Activated CD8-positive, alpha-beta T cell treated with anti-CD3 and anti-CD28 coated beads, Interleukin-2, amount 10 ng/mL, durations not matched to agents 7 days and 5 days (primary cell): Measurements from ENCODE around the gene S100PBP. TPM values are rescaled to one million over a fixed set of nuclear protein-coding genes. Genes with fewer than 3 reads are reported as not detected.

Source experiments
- ATAC-seq: fragments of 150-1000 bp; cut with Tn5 transposase; one replicate; pipeline ENCODE4 v1.10.0; 2021; ENCODE audit warnings: moderate library complexity
- CTCF ChIA-PET: fragments of 350-600 bp; sonication (Branson Sonifier 250); formaldehyde crosslinking; loops from one replicate; lab custom pipeline; 2021; ENCODE audit warnings: antibody characterized with exemption; lab: Charles Lee
- POLR2A ChIA-PET: fragments of 350-600 bp; sonication (Branson Sonifier 250); formaldehyde crosslinking; loops from one replicate; lab custom pipeline; 2021; ENCODE audit warnings: antibody characterized with exemption; lab: Charles Lee
- DNase-seq: peaks from one replicate; pipeline ENCODE4 v3.0.0-alpha.2; 2020
- H3K27ac Mint-ChIP-seq: one replicate; pipeline ENCODE4 v1.8.0; 2021; ENCODE audit warnings: mild to moderate bottlenecking, mixed read lengths
- H3K27me3 Mint-ChIP-seq: one replicate; pipeline ENCODE4 v1.8.0; 2021; ENCODE audit warnings: low read depth, mixed read lengths
- H3K36me3 Mint-ChIP-seq: one replicate; pipeline ENCODE4 v1.8.0; 2021; ENCODE audit warnings: low read depth, mixed read lengths
- H3K4me1 Mint-ChIP-seq: one replicate; pipeline ENCODE4 v1.8.0; 2021; ENCODE audit warnings: low read depth, mixed read lengths
- H3K4me3 Mint-ChIP-seq: one replicate; pipeline ENCODE4 v1.8.0; 2021; ENCODE audit warnings: mild to moderate bottlenecking, mixed read lengths
- H3K9me3 Mint-ChIP-seq: one replicate; pipeline ENCODE4 v1.8.0; 2022; ENCODE audit warnings: mixed read lengths; ENCODE audit not compliant: insufficient read depth
- total RNA-seq, 2 experiments: library from RNA; stranded (reverse); gene quantifications; one replicate each; pipeline ENCODE4 v1.2.3, GENCODE V29; 2021

Gene S100PBP
- total RNA-seq, 2 experiments from 2014 or later = 78.3 to 78.9 TPM

- H3K36me3 Mint-ChIP-seq = peaks cover 71% of the 10 kb centered on the region
- H3K4me3 Mint-ChIP-seq = no peak overlapping the region
- H3K9me3 Mint-ChIP-seq = no peaks in the 10 kb centered on the region
- CTCF ChIA-PET = interaction anchor here (1.2 to 2.0 kb wide), 3 partner anchors 9 to 226 kb away, joined by 3 to 10 read pairs (median 4); no protein-coding TSS in a partner anchor
- ATAC-seq = no peak
- no peak for DNase-seq
- H3K4me1 Mint-ChIP-seq = peaks cover 13% of the 10 kb centered on the region
- no peaks in the 10 kb centered on the region for H3K27me3 Mint-ChIP-seq
- POLR2A ChIA-PET = interaction anchor here (1.0 kb wide), 1 partner anchor 12 kb away, joined by 4 read pairs; no protein-coding TSS in a partner anchor
- no peak overlapping the region for H3K27ac Mint-ChIP-seq
Observed at GRCh38 chr1:32830092-32830852, 12.8 kb downstream of the S100PBP start.

- ChIA-PET POLR2A (interaction anchor here (0.6 kb wide), 1 partner anchor 47 kb away, joined by 3 read pairs; no protein-coding TSS in a partner anchor), CTCF (no interaction called here)
- H3K4me1 Mint-ChIP-seq = peaks cover 5% of the 10 kb centered on the region
- DNase-seq = no peak
- peaks cover 70% of the 10 kb centered on the region for H3K36me3 Mint-ChIP-seq
- no peak overlapping the region for H3K4me3 Mint-ChIP-seq
- ATAC-seq = no peak
- H3K27ac Mint-ChIP-seq = no peak overlapping the region
- H3K27me3 Mint-ChIP-seq = no peaks in the 10 kb centered on the region
- H3K9me3 Mint-ChIP-seq = no peaks in the 10 kb centered on the region
Observed at GRCh38 chr1:32831878-32832277, 14.4 kb downstream of the S100PBP start.

GRCh38 chr1:32848354-32849063 lies 31.1 kb downstream of the S100PBP start:
- CTCF ChIA-PET = no interaction called here
- ATAC-seq = no peak
- Mint-ChIP-seq H3K27me3 (no peaks in the 10 kb centered on the region), H3K36me3 (peaks cover 37% of the 10 kb centered on the region), H3K4me3 (no peak overlapping the region), H3K4me1 (no peaks in the 10 kb centered on the region), H3K9me3 (no peaks in the 10 kb centered on the region), H3K27ac (no peak overlapping the region)
- POLR2A ChIA-PET = no interaction called here
- no peak for DNase-seq

- Mint-ChIP-seq H3K4me3 (no peak overlapping the region), H3K27me3 (no peaks in the 10 kb centered on the region), H3K9me3 (no peaks in the 10 kb centered on the region), H3K27ac (no peak overlapping the region), H3K4me1 (no peaks in the 10 kb centered on the region), H3K36me3 (peaks cover 55% of the 10 kb centered on the region)
- DNase-seq (no peak), ATAC-seq (no peak)
- CTCF ChIA-PET = no interaction called here
- POLR2A ChIA-PET = no interaction called here
Observed at GRCh38 chr1:32855861-32856617, 38.6 kb downstream of the S100PBP start.

- Mint-ChIP-seq H3K9me3 (no peaks in the 10 kb centered on the region), H3K4me3 (no peak overlapping the region), H3K27me3 (no peaks in the 10 kb centered on the region), H3K36me3 (peaks cover 59% of the 10 kb centered on the region), H3K4me1 (no peaks in the 10 kb centered on the region), H3K27ac (no peak overlapping the region)
- ATAC-seq = no peak
- ChIA-PET CTCF (no interaction called here), POLR2A (interaction anchor here (0.6 kb wide), 1 partner anchor 78 kb away, joined by 4 read pairs; no protein-coding TSS in a partner anchor)
- DNase-seq = no peak
Observed at GRCh38 chr1:32858136-32858535, 40.7 kb downstream of the S100PBP start.

- Mint-ChIP-seq H3K36me3 (peaks cover 55% of the 10 kb centered on the region), H3K27ac (no peak overlapping the region), H3K4me1 (no peaks in the 10 kb centered on the region), H3K27me3 (no peaks in the 10 kb centered on the region), H3K9me3 (no peaks in the 10 kb centered on the region), H3K4me3 (no peak overlapping the region)
- CTCF ChIA-PET = no interaction called here
- no peak for DNase-seq
- ATAC-seq = no peak
- POLR2A ChIA-PET = interaction anchor here (0.6 kb wide), 1 partner anchor 487 kb away, joined by 3 read pairs; no protein-coding TSS in a partner anchor
Observed at GRCh38 chr1:32858791-32859190, 41.3 kb downstream of the S100PBP start.

GRCh38 chr1:32859915-32860314 lies 42.5 kb downstream of the S100PBP start:
- Mint-ChIP-seq H3K9me3 (no peaks in the 10 kb centered on the region), H3K27ac (no peak overlapping the region), H3K36me3 (peaks cover 46% of the 10 kb centered on the region), H3K4me3 (no peak overlapping the region), H3K4me1 (no peaks in the 10 kb centered on the region), H3K27me3 (no peaks in the 10 kb centered on the region)
- POLR2A ChIA-PET = no interaction called here
- ATAC-seq (no peak), DNase-seq (no peak)
- CTCF ChIA-PET = interaction anchor here (1.1 to 1.4 kb wide), 2 partner anchors 17 to 148 kb away, joined by 3 to 5 read pairs; no protein-coding TSS in a partner anchor

- Mint-ChIP-seq H3K27ac (no peak overlapping the region), H3K4me1 (no peaks in the 10 kb centered on the region), H3K27me3 (no peaks in the 10 kb centered on the region), H3K9me3 (no peaks in the 10 kb centered on the region), H3K4me3 (no peak overlapping the region), H3K36me3 (peaks cover 45% of the 10 kb centered on the region)
- CTCF ChIA-PET = interaction anchor here (1.4 kb wide), 1 partner anchor 16 kb away, joined by 5 read pairs; no protein-coding TSS in a partner anchor
- POLR2A ChIA-PET = no interaction called here
- ATAC-seq (no peak), DNase-seq (no peak)
Observed at GRCh38 chr1:32860566-32860965, 43.1 kb downstream of the S100PBP start.

GRCh38 chr1:32861904-32862695 lies 44.6 kb downstream of the S100PBP start:
- no peak overlapping the region for H3K4me3 Mint-ChIP-seq
- peaks cover 36% of the 10 kb centered on the region for H3K36me3 Mint-ChIP-seq
- H3K27ac Mint-ChIP-seq = no peak overlapping the region
- ChIA-PET POLR2A (no interaction called here), CTCF (interaction anchor here (1.5 to 2.6 kb wide), 3 partner anchors 9 to 150 kb away, joined by 6 to 8 read pairs (median 7); no protein-coding TSS in a partner anchor)
- no peaks in the 10 kb centered on the region for H3K9me3 Mint-ChIP-seq
- H3K4me1 Mint-ChIP-seq = no peaks in the 10 kb centered on the region
- no peaks in the 10 kb centered on the region for H3K27me3 Mint-ChIP-seq
- DNase-seq = no peak
- no peak for ATAC-seq

- ATAC-seq = no peak
- POLR2A ChIA-PET = no interaction called here
- Mint-ChIP-seq H3K4me1 (no peaks in the 10 kb centered on the region), H3K27ac (no peak overlapping the region), H3K9me3 (no peaks in the 10 kb centered on the region), H3K36me3 (peaks cover 29% of the 10 kb centered on the region), H3K4me3 (no peak overlapping the region), H3K27me3 (no peaks in the 10 kb centered on the region)
- CTCF ChIA-PET = interaction anchor here (1.5 to 2.6 kb wide), 3 partner anchors 8 to 151 kb away, joined by 6 to 8 read pairs (median 7); no protein-coding TSS in a partner anchor
- no peak for DNase-seq
Observed at GRCh38 chr1:32863218-32863880, 45.9 kb downstream of the S100PBP start.
